ENCODE results near the gene LMOD1. TPM values are rescaled to one million over a fixed set of nuclear protein-coding genes. Genes with fewer than 3 reads are reported as not detected.

Gene LMOD1
- total and polyA plus RNA-seq, 2 donors (not counting 3 experiments of a cell fraction or from before 2014, with no cell fraction given), result 0.19 to 0.33 TPM

- FAIRE-seq, result peak; percentile 12
- dilution Hi-C loops (cut with MboI; ENCODE audit: extremely low pct_ligation_motif_present, low sequenced_read_pairs) (no loop called here), intact Hi-C loops (cut with micrococcal nuclease) (loop anchor here (1.0 to 10.0 kb wide), 5 partner anchors 18 to 420 kb away; partner anchors contain the start of gene NAV1)
- H3K27me3 ChIP-seq (ENCODE audit: control insufficient read depth in 2 of 2, insufficient read depth in 2 of 2, low read length in 2 of 2), result no peaks in the 10 kb centered on the region
- peaks cover 2 to 3% of the 10 kb centered on the region in 2 experiments for H3K36me3 ChIP-seq (ENCODE audit: control insufficient read depth in 2 of 2, extremely low read depth in 1 of 2, insufficient read depth in 2 of 2, low read length in 2 of 2)
- H2AFZ ChIP-seq (ENCODE audit: low read depth, low read length), result peak overlapping the region; percentile 3
- TF ChIP-seq POLR2AphosphoS5 (IDR thresholded peaks at IDR 0.05; ENCODE audit: insufficient read depth, low read depth, low read length) (no peak), POLR2A (IDR thresholded peaks at IDR 0.05; ENCODE audit: low read depth, low read length) (no peak), JUN (IDR thresholded peaks at IDR 0.05; ENCODE audit: borderline replicate concordance, insufficient read depth, insufficient read length, low read depth) (no peak), MYC (IDR thresholded peaks at IDR 0.05; ENCODE audit: low read depth, low read length) (no peak), GATA2 (IDR thresholded peaks at IDR 0.05; ENCODE audit: insufficient read depth, insufficient read length, low read depth, low read length) (no peak), FOS (IDR thresholded peaks at IDR 0.05; ENCODE audit: borderline replicate concordance, insufficient read depth, low read length) (no peak), MAX (IDR thresholded peaks at IDR 0.05; ENCODE audit: insufficient read depth, insufficient read length) (no peak), EZH2 (IDR thresholded peaks at IDR 0.05; ENCODE audit: borderline replicate concordance, low read depth, low read length, severe bottlenecking) (no peak), CTCF (IDR thresholded peaks at IDR 0.05; ENCODE audit: extremely low read depth in 1 of 2, insufficient read depth in 1 of 2, low read depth in 1 of 2, low read length in 2 of 2) (no peak)
- H3K4me2 ChIP-seq (ENCODE audit: insufficient read depth, low read length), result peak overlapping the region; percentile 61
- peaks cover 24% of the 10 kb centered on the region for H3K79me2 ChIP-seq (ENCODE audit: control insufficient read depth, insufficient read depth, low read length)
- TSS peak; percentile 83 for BruUV-seq (replicated peaks)
- peaks cover 10% of the 10 kb centered on the region for H3K4me1 ChIP-seq (ENCODE audit: control insufficient read depth, extremely low read depth, insufficient read depth, low read length)
- H3K9me1 ChIP-seq (replicated peaks; ENCODE audit: control insufficient read depth, extremely low read depth, insufficient read depth, low read length), result no peaks in the 10 kb centered on the region
- no peaks in the 10 kb centered on the region for H4K20me1 ChIP-seq (replicated peaks; ENCODE audit: control insufficient read depth, extremely low read depth, insufficient read depth, low read length)
- DNase-seq (ENCODE audit: low read depth, low spot score), result no peak
- CTCF ChIA-PET, result interaction anchor here (0.7 to 5.7 kb wide), 5 partner anchors 18 to 77 kb away, joined by 3 to 54 read pairs (median 3); no protein-coding TSS in a partner anchor
- H3K9me3 ChIP-seq (replicated peaks; ENCODE audit: control insufficient read depth, insufficient read depth, low read length), result no peaks in the 10 kb centered on the region
- H3K27ac ChIP-seq (ENCODE audit: insufficient read depth, low read depth, low read length), result peak overlapping the region; percentile 71
- H3K4me3 ChIP-seq (replicated peaks in 1 of 3; ENCODE audit: insufficient read depth in 1 of 3, low read depth in 1 of 3, low read length in 3 of 3), result peak overlapping the region; percentile 26 to 87 (median 60)
- POLR2A ChIA-PET, result interaction anchor here (0.8 to 1.6 kb wide), 4 partner anchors 37 to 104 kb away, joined by 3 to 4 read pairs (median 4); no protein-coding TSS in a partner anchor
- H3K9ac ChIP-seq (replicated peaks; ENCODE audit: extremely low read depth, insufficient read depth, low read length), result peak overlapping the region; percentile 90
These were observed 8.1 kb upstream of the LMOD1 start for GRCh38 chr1:201954263-201955008.

All from endothelial cell of umbilical vein (primary cell).